Fibroblast of lung (primary cell): ENCODE measurements around the gene IGF1R.

Experiments used
- CTCF ChIP-seq, 2 donors: IDR thresholded peaks in 1 of 2; conservative IDR thresholded peaks in 1 of 2; 1 replicate in 1 of 2; 2 replicates in 1 of 2; pipeline ENCODE4 v1.5.1; 2011 to 2012; ENCODE audit warnings: low read length in 2 of 2, control low read depth in 1 of 2, inconsistent platforms in 1 of 2, low read depth in 1 of 2, mild to moderate bottlenecking in 1 of 2
- EZH2 ChIP-seq: IDR thresholded peaks from 2 replicates; pipeline ENCODE4 v1.5.1; 2012; ENCODE audit warnings: low read length, control low read depth, mild to moderate bottlenecking; ENCODE audit errors: missing control alignments

- TF ChIP-seq CTCF (conservative IDR thresholded peaks at IDR 0.05 in 1 of 2, IDR thresholded peaks at IDR 0.05 in 1 of 2; ENCODE audit: low read depth in 1 of 2, low read length in 2 of 2) (no peak), EZH2 (no peak)
Observed at GRCh38 chr15:98625614-98626013, 22.7 kb upstream of the IGF1R start.
